ENCODE data around the gene TMEM255A.

TMEM255A gene

GRCh38 chrX:120294651-120295050 lies 16.6 kb downstream of the TMEM255A start:
- DNase-seq: no peak
- Histone ChIP-seq H3K9me3 (ENCODE audit: severe bottlenecking) (no peaks in the 10 kb centered on the region), H3K27ac (no peak overlapping the region), H3K4me3 (ENCODE audit: low read depth, low read length) (no peak overlapping the region), H3K27me3 (ENCODE audit: insufficient read depth, low read depth, severe bottlenecking) (no peaks in the 10 kb centered on the region), H3K36me3 (no peaks in the 10 kb centered on the region)
- no peak for TF ChIP-seq CTCF (IDR thresholded peaks at IDR 0.05; ENCODE audit: low read depth, low read length)

DNA sequence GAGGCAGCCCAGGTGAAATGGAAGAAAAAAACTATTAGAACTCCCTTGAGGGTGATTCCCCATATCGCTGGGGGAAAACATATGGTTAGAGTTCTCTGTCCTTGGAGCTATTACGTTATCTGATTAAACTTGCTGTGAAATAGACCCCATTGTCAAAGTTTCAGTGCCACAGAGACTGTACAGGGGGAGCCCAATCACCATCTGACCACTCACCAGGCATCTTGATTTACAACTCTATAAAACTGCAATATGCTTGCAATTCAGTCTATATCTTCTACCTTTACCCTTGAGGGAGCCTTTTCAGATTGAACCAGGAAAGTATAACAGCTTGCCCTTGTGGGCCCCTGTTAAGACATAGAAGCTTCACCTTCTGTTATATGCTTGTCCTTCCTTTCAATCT lies 18.2 kb downstream of the TMEM255A start:
- Histone ChIP-seq H3K36me3 (no peaks in the 10 kb centered on the region), H3K27me3 (ENCODE audit: insufficient read depth, low read depth, severe bottlenecking) (no peaks in the 10 kb centered on the region), H3K9me3 (ENCODE audit: severe bottlenecking) (no peaks in the 10 kb centered on the region), H3K27ac (no peak overlapping the region), H3K4me3 (ENCODE audit: low read depth, low read length) (no peak overlapping the region)
- TF ChIP-seq CTCF (IDR thresholded peaks at IDR 0.05; ENCODE audit: low read depth, low read length): no peak
- DNase-seq: no peak

DNA sequence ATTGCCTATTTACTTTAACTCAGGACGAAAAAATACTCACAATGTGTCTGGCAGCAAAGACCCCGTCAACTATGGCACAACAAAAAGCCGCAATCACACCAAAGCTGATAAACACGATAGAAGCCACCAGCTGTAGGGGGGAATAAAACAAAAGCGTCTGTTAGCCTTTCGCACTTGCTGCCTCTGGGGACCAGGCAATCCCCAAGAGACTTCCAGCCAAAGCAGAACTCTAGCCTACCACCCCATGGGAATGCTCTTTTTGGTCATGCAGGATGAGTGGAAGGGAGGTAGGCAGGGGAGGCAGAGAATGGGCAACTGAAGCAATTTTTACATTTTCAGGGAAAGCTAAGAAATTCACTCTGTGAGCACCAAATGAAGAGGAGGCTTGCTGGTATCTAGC lies 20.1 kb downstream of the TMEM255A start:
- Histone ChIP-seq H3K36me3 (no peaks in the 10 kb centered on the region), H3K4me3 (ENCODE audit: low read depth, low read length) (no peak overlapping the region), H3K9me3 (ENCODE audit: severe bottlenecking) (no peaks in the 10 kb centered on the region), H3K27ac (no peak overlapping the region), H3K27me3 (ENCODE audit: insufficient read depth, low read depth, severe bottlenecking) (peaks cover 3% of the 10 kb centered on the region)
- no peak for DNase-seq
- no peak for TF ChIP-seq CTCF (IDR thresholded peaks at IDR 0.05; ENCODE audit: low read depth, low read length)

DNA sequence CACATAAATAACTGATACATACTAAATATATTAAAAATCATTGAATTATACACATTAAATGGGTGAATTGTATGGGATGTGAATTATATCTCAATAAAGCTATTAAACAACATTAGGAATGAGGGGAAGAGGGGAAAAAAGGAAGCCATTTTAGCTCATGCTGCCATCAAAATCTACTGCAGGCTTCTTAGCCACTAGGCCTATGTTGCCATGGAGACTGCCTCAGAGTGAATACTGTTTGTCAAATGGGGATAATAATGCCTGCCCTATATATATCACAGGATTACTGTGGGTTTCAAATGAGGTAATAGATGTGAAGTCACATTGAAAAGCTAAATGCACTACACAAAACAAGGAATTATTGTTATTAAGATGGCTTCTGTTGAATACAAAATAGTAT lies 21.2 kb downstream of the TMEM255A start:
- Histone ChIP-seq H3K4me3 (ENCODE audit: low read depth, low read length) (no peak overlapping the region), H3K27ac (no peak overlapping the region), H3K9me3 (ENCODE audit: severe bottlenecking) (no peaks in the 10 kb centered on the region), H3K27me3 (ENCODE audit: insufficient read depth, low read depth, severe bottlenecking) (peaks cover 10% of the 10 kb centered on the region), H3K36me3 (no peaks in the 10 kb centered on the region)
- no peak for TF ChIP-seq CTCF (IDR thresholded peaks at IDR 0.05; ENCODE audit: low read depth, low read length)
- no peak for DNase-seq

DNA sequence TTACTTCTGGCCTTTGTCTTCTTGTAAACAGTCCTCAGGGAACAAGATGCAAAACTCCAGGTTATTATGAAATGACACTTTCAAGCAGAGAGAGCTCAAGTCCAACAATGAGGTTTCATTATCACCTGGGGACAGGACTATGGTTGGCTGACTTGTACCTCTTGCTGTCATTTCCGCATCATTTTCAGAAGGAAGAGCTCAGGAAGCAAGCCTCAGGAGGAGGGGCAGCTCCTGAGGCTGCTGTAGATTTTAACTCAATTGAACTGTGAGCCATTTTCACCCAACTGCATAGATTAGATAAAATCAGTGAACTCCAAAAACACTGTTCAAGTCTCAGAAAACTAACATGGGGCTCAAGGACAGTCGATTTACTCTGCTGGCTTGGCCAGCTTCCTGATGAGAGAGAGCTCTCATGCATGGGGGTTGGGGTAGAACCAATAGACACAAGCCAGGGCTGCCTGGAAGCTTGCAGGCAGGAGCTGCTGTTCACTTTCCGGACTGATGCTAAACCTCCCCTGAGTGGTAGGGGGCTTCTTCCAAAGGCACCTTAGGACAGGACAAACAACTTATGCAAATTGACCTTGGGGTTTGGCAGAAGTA lies 23.6 kb downstream of the TMEM255A start:
- TF ChIP-seq CTCF (IDR thresholded peaks at IDR 0.05; ENCODE audit: low read depth, low read length): no peak
- Histone ChIP-seq H3K4me3 (ENCODE audit: low read depth, low read length) (no peak overlapping the region), H3K27ac (no peak overlapping the region)

More for the DNA sequence above, 23.6 kb downstream of the TMEM255A start:
- H3K36me3 ChIP-seq: no peaks in the 10 kb centered on the region
- H3K9me3 ChIP-seq (ENCODE audit: severe bottlenecking): no peaks in the 10 kb centered on the region
- H3K27me3 ChIP-seq (ENCODE audit: insufficient read depth, low read depth, severe bottlenecking): peaks cover 28% of the 10 kb centered on the region
- DNase-seq: no peak

All from WERI-Rb-1 (cell line).